Stimulated activated CD4-positive, alpha-beta T cell treated with anti-CD3 and anti-CD28 coated beads, Interleukin-2, amount 100 ng/mL, for 24 hours (primary cell): ENCODE measurements around the gene TMEM131.

Experiments
- DNase-seq, 2 donors: peaks; one replicate each; pipeline ENCODE4 v3.0.0-alpha.2; 2020

Gene TMEM131

GRCh38 chr2:97735161-97735561, 260.6 kb downstream of the TMEM131 start:
- no peak for DNase-seq

- no peak for DNase-seq
These were observed 261.4 kb downstream of the TMEM131 start for GRCh38 chr2:97734061-97735051.

- DNase-seq = no peak
These were observed 262.3 kb downstream of the TMEM131 start for GRCh38 chr2:97733341-97734035.

- no peak for DNase-seq
These were observed 263.1 kb downstream of the TMEM131 start for GRCh38 chr2:97732436-97733340.

GRCh38 chr2:97731274-97732020, 264.3 kb downstream of the TMEM131 start:
- DNase-seq = no peak

GRCh38 chr2:97730245-97730644, 265.5 kb downstream of the TMEM131 start:
- DNase-seq = no peak

- DNase-seq = no peak
These were observed 267.5 kb downstream of the TMEM131 start for GRCh38 chr2:97728091-97728731.

GRCh38 chr2:97727296-97727695, 268.5 kb downstream of the TMEM131 start:
- no peak for DNase-seq

GRCh38 chr2:97726261-97727064, 269.3 kb downstream of the TMEM131 start:
- DNase-seq = no peak

- no peak for DNase-seq
These were observed 270.6 kb downstream of the TMEM131 start for GRCh38 chr2:97724946-97725688.

GRCh38 chr2:97724501-97724900, 271.2 kb downstream of the TMEM131 start:
- no peak for DNase-seq

- no peak for DNase-seq
These were observed 271.7 kb downstream of the TMEM131 start for GRCh38 chr2:97724073-97724410.

- DNase-seq = no peak
These were observed 272.3 kb downstream of the TMEM131 start for GRCh38 chr2:97723156-97724072.

GRCh38 chr2:97722227-97722626, 273.5 kb downstream of the TMEM131 start:
- DNase-seq = no peak

- no peak for DNase-seq
These were observed 275.0 kb downstream of the TMEM131 start for GRCh38 chr2:97720746-97721145.

- DNase-seq = no peak
These were observed 276.2 kb downstream of the TMEM131 start for GRCh38 chr2:97719362-97720155.

GRCh38 chr2:97718942-97719341, 276.8 kb downstream of the TMEM131 start:
- no peak for DNase-seq
